ENCODE results near the gene ZBED5.
"Not testable (repeated sequence)": the region's sequence is repeated elsewhere in the genome, so short reads cannot be mapped to it uniquely, and the experiment has no call there.

Gene ZBED5

DNA sequence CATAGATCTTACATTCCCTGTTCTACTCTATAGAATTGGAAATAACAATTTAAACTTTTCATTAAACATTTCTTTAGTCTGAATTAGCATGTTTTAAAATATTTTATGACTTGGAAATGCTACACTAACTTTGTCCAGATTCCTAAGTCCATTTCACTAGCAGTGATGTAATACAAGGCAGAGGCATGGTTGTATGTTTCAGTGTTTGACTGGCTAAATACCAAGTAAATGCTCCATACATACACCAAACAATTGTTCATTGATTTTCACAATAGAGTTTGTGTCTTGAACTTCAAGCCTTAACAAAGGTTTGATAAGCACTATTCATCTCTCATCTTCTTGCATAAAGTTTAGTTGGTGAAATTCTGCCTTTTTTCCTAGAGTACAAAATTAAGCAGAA, 13.5 kb downstream of the ZBED5 start:
- TF ChIP-seq CTCF (IDR thresholded peaks at IDR 0.05; ENCODE audit: insufficient read depth, low read depth, low read length, missing control alignments) = no peak
- no peak for DNase-seq (ENCODE audit: low read depth)
- H3K4me3 ChIP-seq (ENCODE audit: low read length) = no peak overlapping the region

DNA sequence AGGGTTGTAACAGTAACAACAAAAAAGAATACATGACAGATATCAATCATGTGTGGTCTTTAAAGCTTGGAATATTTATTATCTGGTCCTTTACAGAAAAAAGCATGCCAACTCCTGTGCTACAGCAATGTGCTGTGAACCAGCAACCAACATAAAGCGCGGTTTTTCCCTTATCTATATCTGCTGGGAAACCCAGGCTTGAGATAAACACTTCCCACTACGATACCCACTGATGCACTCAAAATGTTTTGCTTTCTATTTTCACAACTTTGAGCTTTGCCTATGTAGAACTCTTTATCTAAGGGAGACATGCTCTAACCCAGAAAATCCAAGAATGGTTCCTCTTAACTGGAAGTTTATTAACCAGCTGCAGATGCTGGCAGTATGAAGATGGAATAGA, 19.0 kb downstream of the ZBED5 start:
- no peak for TF ChIP-seq CTCF (IDR thresholded peaks at IDR 0.05; ENCODE audit: insufficient read depth, low read depth, low read length, missing control alignments)
- no peak for DNase-seq (ENCODE audit: low read depth)
- H3K4me3 ChIP-seq (ENCODE audit: low read length) = no peak overlapping the region

GRCh38 chr11:10838083-10838482, 19.8 kb downstream of the ZBED5 start:
- DNase-seq (ENCODE audit: low read depth) = no peak
- no peak overlapping the region for H3K4me3 ChIP-seq (ENCODE audit: low read length)
- TF ChIP-seq CTCF (IDR thresholded peaks at IDR 0.05; ENCODE audit: insufficient read depth, low read depth, low read length, missing control alignments) = no peak

GRCh38 chr11:10836884-10837283, 21.0 kb downstream of the ZBED5 start:
- not testable (repeated sequence) for DNase-seq (ENCODE audit: low read depth)

GRCh38 chr11:10829139-10829538, 28.7 kb downstream of the ZBED5 start:
- TF ChIP-seq CTCF (IDR thresholded peaks at IDR 0.05; ENCODE audit: insufficient read depth, low read depth, low read length, missing control alignments) = no peak
- no peak overlapping the region for H3K4me3 ChIP-seq (ENCODE audit: low read length)
- DNase-seq (ENCODE audit: low read depth) = no peak

More at GRCh38 chr11:10836884-10837283, 21.0 kb downstream of the ZBED5 start:
- not testable (repeated sequence) for H3K4me3 ChIP-seq (ENCODE audit: low read length)

- DNase-seq (ENCODE audit: low read depth) = no peak
- H3K4me3 ChIP-seq (ENCODE audit: low read length) = no peak overlapping the region
- no peak for TF ChIP-seq CTCF (IDR thresholded peaks at IDR 0.05; ENCODE audit: insufficient read depth, low read depth, low read length, missing control alignments)
These were observed 29.5 kb downstream of the ZBED5 start for GRCh38 chr11:10828402-10828801.

GRCh38 chr11:10824888-10825287, 33.0 kb downstream of the ZBED5 start:
- no peak for TF ChIP-seq CTCF (IDR thresholded peaks at IDR 0.05; ENCODE audit: insufficient read depth, low read depth, low read length, missing control alignments)
- no peak for DNase-seq (ENCODE audit: low read depth)
- H3K4me3 ChIP-seq (ENCODE audit: low read length) = no peak overlapping the region

DNA sequence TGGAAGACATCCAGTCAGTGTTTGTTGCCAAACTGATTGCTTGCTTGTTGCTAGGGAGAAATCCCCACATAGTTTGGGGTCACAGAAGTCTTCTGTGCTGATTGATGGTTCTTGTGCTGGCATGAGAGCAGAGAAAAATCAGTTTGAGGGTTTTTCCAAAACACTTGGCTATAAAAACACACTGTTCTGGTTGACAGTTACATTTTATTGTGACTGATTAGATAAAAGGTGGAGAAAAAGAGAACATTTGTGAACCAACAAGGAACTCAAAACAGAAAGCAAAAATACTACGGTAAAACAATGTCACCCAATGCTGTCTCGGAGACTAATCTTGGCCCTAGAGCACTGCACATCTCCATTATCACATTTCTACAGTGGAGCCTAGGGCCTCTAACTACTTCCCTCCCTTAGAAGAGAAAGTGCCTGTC, 34.7 kb downstream of the ZBED5 start:
- H3K4me3 ChIP-seq (ENCODE audit: low read length) = no peak overlapping the region
- DNase-seq (ENCODE audit: low read depth) = no peak
- no peak for TF ChIP-seq CTCF (IDR thresholded peaks at IDR 0.05; ENCODE audit: insufficient read depth, low read depth, low read length, missing control alignments)

DNA sequence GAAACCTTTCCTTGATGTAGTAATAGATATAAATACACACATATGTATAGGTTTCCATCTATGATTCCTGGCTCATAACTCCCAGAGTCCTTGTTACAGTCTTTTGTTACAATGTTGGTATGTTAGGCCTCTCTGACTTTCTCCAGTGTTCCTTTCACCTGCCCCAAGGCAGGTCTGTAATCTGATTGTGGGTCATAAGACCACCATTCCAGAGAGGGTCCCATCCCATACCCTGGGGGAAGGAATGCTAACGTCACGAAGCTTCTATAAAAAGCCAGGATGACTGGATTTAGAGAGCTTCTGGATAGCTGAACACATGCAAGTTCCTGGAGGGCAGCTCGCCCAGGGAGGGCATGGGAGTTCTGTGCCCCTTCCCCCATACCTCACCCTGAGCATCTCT, 35.4 kb downstream of the ZBED5 start:
- H3K4me3 ChIP-seq (ENCODE audit: low read length); DNase-seq (ENCODE audit: low read depth): not testable (repeated sequence)

All from epithelial cell of esophagus (primary cell).